GM10248 (cell line): ENCODE data around the gene SAMD4A.

Experiments
- CTCF ChIA-PET: fragments of 300-600 bp; sonication (Branson Sonifier 250); formaldehyde crosslinking; extraction: SDS; loops from one replicate; lab custom pipeline; 2021; ENCODE audit warnings: antibody characterized with exemption; lab: Yijun Ruan, JAX
- POLR2A ChIA-PET: fragments of 350-650 bp; sonication (Branson Sonifier 250); formaldehyde crosslinking; extraction: SDS; loops from one replicate; lab custom pipeline; 2020; ENCODE audit warnings: antibody characterized with exemption; lab: Yijun Ruan, JAX
- DNase-seq: peaks from one replicate; pipeline ENCODE4 v3.0.0; 2012; ENCODE audit errors: extremely low spot score
- CTCF ChIP-seq: IDR thresholded peaks from 2 replicates; pipeline ENCODE4 v1.5.1; 2012; ENCODE audit warnings: mild to moderate bottlenecking, low read depth; ENCODE audit errors: extremely low read depth, missing control alignments, control extremely low read depth

The SAMD4A gene

GRCh38 chr14:54771411-54772027 lies 204.6 kb downstream of the SAMD4A start:
- POLR2A ChIA-PET = no interaction called here
- no peak for DNase-seq
- TF ChIP-seq CTCF = no peak
- CTCF ChIA-PET = interaction anchor here (1.3 to 5.3 kb wide), 4 partner anchors 11 to 207 kb away, joined by 4 to 149 read pairs (median 33); partner anchors contain the start of gene SAMD4A

GRCh38 chr14:54772451-54772881 lies 205.5 kb downstream of the SAMD4A start:
- no peak for TF ChIP-seq CTCF
- ChIA-PET POLR2A (no interaction called here), CTCF (interaction anchor here (0.7 to 6.4 kb wide), 35 partner anchors 8 to 284 kb away, joined by 3 to 149 read pairs (median 9); partner anchors contain the start of genes GMFB and SAMD4A)
- no peak for DNase-seq

- peak; percentile 74 for DNase-seq
- ChIA-PET POLR2A (no interaction called here), CTCF (interaction anchor here (0.7 to 6.4 kb wide), 71 partner anchors 9 to 407 kb away, joined by 3 to 149 read pairs (median 5); partner anchors contain the start of genes CDKN3, CNIH1, GMFB and SAMD4A)
- peak; percentile 41 for TF ChIP-seq CTCF
These were observed 206.5 kb downstream of the SAMD4A start for GRCh38 chr14:54773171-54774006.

GRCh38 chr14:54774824-54775223 lies 207.9 kb downstream of the SAMD4A start:
- CTCF ChIA-PET = interaction anchor here (0.7 to 6.4 kb wide), 47 partner anchors 9 to 383 kb away, joined by 3 to 149 read pairs (median 6); partner anchors contain the start of genes CDKN3, CGRRF1, CNIH1 and GMFB
- TF ChIP-seq CTCF = no peak
- no peak for DNase-seq
- POLR2A ChIA-PET = no interaction called here

GRCh38 chr14:54775486-54776140 lies 208.7 kb downstream of the SAMD4A start:
- no peak for TF ChIP-seq CTCF
- DNase-seq = no peak
- POLR2A ChIA-PET = interaction anchor here (0.6 kb wide), 2 partner anchors 10 to 405 kb away, joined by 7 to 11 read pairs; no protein-coding TSS in a partner anchor
- CTCF ChIA-PET = interaction anchor here (0.7 to 6.4 kb wide), 24 partner anchors 9 to 288 kb away, joined by 3 to 149 read pairs (median 8); partner anchors contain the start of genes CGRRF1, GMFB and SAMD4A
